Body of pancreas (tissue), 4 donors: ENCODE results near the gene SLX1B.
"Not testable (repeated sequence)": the region's sequence is repeated elsewhere in the genome, so short reads cannot be mapped to it uniquely, and the experiment has no call there.

Experiments
- CTCF ChIP-seq, 7 experiments: fragments of 450-650 bp in 4 of 7; fragments of 200-600 bp in 3 of 7; sonication (generic) in 3 of 7; IDR thresholded peaks; one replicate each; pipeline ENCODE4 v1.5.1; 2016 to 2019; ENCODE audit warnings: antibody characterized with exemption in 7 of 7
- POLR2A ChIP-seq, 3 donors: fragments of 450-650 bp; IDR thresholded peaks; one replicate each; pipeline ENCODE4 v1.6.1; 2016; ENCODE audit warnings: antibody characterized with exemption in 3 of 3, mild to moderate bottlenecking in 2 of 3

GRCh38 chr16:29425390-29425789 is 28.9 kb upstream of the SLX1B start:
- not testable (repeated sequence) for TF ChIP-seq CTCF, POLR2A (IDR thresholded peaks at IDR 0.05)
